Heart right ventricle (tissue), 16 donors: ENCODE results near the gene KLF7. TPM values are rescaled to one million over a fixed set of nuclear protein-coding genes. Genes with fewer than 3 reads are reported as not detected.

Source experiments
- ATAC-seq, 8 donors: fragments of 200-7000 bp; cut with Tn5 transposase; one replicate each; pipeline ENCODE4 v1.9.1; 2020; ENCODE audit warnings: mild to moderate bottlenecking in 8 of 8, moderate library complexity in 8 of 8, moderate number of reproducible peaks in 1 of 8
- DNase-seq, 2 donors: peaks; one replicate each; pipeline ENCODE4 v3.0.0-alpha.2; 2020
- H3K27ac ChIP-seq, 10 donors: fragments of 200-600 bp; sonication (generic) in 2 of 10; one replicate each; pipeline versions ENCODE4 v1.5.0 to v1.8.0; 2020 to 2022; ENCODE audit warnings: mild to moderate bottlenecking in 3 of 10
- H3K27me3 ChIP-seq, 7 donors: fragments of 200-600 bp; one replicate each; pipeline ENCODE4 v1.8.0; 2021 to 2022; ENCODE audit warnings: mild to moderate bottlenecking in 2 of 7
- H3K36me3 ChIP-seq, 9 donors: fragments of 200-600 bp; sonication (generic) in 1 of 9; one replicate each; pipeline versions ENCODE4 v1.5.0 to v1.8.0; 2020 to 2022; ENCODE audit warnings: mild to moderate bottlenecking in 2 of 9
- H3K4me1 ChIP-seq, 9 donors: fragments of 200-600 bp; sonication (generic) in 1 of 9; one replicate each; pipeline versions ENCODE4 v1.5.0 to v1.8.0; 2020 to 2022; ENCODE audit warnings: mild to moderate bottlenecking in 4 of 9
- H3K4me3 ChIP-seq, 10 donors: fragments of 200-600 bp; sonication (generic) in 2 of 10; one replicate each; pipeline versions ENCODE4 v1.5.0 to v1.8.0; 2020 to 2022; ENCODE audit warnings: mild to moderate bottlenecking in 7 of 10, moderate library complexity in 2 of 10
- H3K9me3 ChIP-seq, 11 donors: fragments of 200-600 bp in 10 of 11; sonication (generic) in 2 of 11; one replicate each; pipeline versions ENCODE4 v1.5.0 to v1.8.0; 2013 to 2022; ENCODE audit warnings: mild to moderate bottlenecking in 2 of 11, control low read depth in 1 of 11, moderate library complexity in 1 of 11
- WGBS, 2 donors: extraction: QIAGEN DNeasy Blood & Tissue Kit; methylation state at CpG; one replicate each; pipeline ENCODE4 v1.1.7; 2013; ENCODE audit warnings: inconsistent platforms in 1 of 2; 5-methylcytosine and 5-hydroxymethylcytosine counted together
- intact Hi-C, 10 donors: fragments of 100-400 bp; cut with DNase I; formaldehyde crosslinking; loops; one replicate each; pipeline versions ENCODE4 v1.11.1 to v1.14.2; 2022
- polyA plus RNA-seq, 2 donors: library from polyadenylated mRNA; stranded (reverse); fragments of 200-250 nt; gene quantifications; one replicate each; pipeline ENCODE4 v1.2.3, GENCODE V29; 2013
- total RNA-seq, 10 donors: library from RNA; stranded (reverse); fragmentation: NEBNext Ultra II Directional in 3 of 10; extraction: Animal tissue kit (Norgen Biotek cat#: 25700) in 3 of 10; gene quantifications; one replicate each; pipeline versions ENCODE4 v1.2.1 to v1.2.4, GENCODE V29; 2021 to 2023
- TF ChIP-seq, protein P1 (sequence below), 9 donors: fragments of 200-600 bp; sonication (generic) in 2 of 9; IDR thresholded peaks; one replicate each; pipeline versions ENCODE4 v1.5.0 to v1.8.0; 2021 to 2022; ENCODE audit warnings: antibody characterized with exemption in 9 of 9, mild to moderate bottlenecking in 5 of 9, moderate library complexity in 1 of 9
- donor health status: Arrhythmogenic right ventricular cardiomyopathy.
- donor health status: ischemic (EF 13 %, LVEDD 7.1; RV severe dilation, severe dysfunction).
- donor health status: healthy with polysubstance abuse.
- donor health status: DM: no; HTN: yes; CAD: no.
- donor health status: DM: no; HTN: no; CAD: no.
- donor health status: ischemic (EF 25% LVEDD 6.9; RV normal size, moderate dysfunction).
- donor health status: ischemic (EF 25% LVEDD 5.7; RV mildly dilated, moderate dysfunction).
- donor health status: healthy.
- donor health status: DM: yes; HTN: yes; CAD: no.
- donor health status: Ischemic cardiomyopathy.
- donor health status: ischemic (EF 35%, LVEDD 5.7; RV mildly dilated, moderate dysfunction).
- donor health status: nonischemic (EF 11% LVEDD 7.7; RV severe dilation, severe dysfunction).
- donor health status: DM: yes; HTN: yes; CAD: no.
- donor health status: PGD.
- donor health status: ischemic (EF 29% LVEDD 5.4; RV normal size, mild dysfunction).
- donor health status: nonischemic (EF 23%, LVEDD 6.1; RV moderate dilation, normal function).

The KLF7 gene
- total and polyA plus RNA-seq, 12 donors: 5.0 to 51.8 (median 27.9) TPM

DNA sequence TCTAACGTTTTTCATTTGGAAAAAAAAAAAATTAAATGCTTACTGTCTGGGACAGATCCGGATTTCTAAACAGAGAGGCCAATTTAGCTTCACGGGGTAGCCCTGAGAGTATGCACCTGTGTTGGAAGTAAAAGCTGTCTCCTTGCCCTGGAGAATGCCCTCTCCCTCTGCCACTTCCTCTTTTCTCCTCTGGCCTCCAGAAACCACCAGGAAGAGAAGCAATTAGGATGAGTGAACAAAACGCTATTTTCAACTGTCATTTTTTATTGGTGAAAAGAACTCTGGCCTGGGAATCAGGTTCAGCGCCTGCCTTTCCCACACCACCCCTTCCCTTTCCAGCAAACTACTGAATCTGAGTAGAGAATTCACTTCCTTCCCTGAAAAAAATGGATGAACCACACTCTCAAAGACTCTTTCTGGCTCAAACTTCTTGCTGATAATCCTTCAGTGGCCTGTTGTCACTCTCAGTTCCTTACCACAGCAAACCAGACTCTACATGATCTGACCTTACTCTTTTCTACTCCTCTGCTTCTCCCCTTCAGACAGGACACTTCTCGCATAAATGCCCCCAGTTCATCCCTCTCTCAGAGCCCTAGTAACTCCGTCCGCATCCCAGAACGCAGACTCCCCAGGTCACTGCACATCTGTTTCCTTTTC lies 29.8 kb downstream of the KLF7 start:
- H3K27me3 ChIP-seq: no peaks in the 10 kb centered on the region
- ATAC-seq (no peak), DNase-seq (no peak)
- H3K9me3 ChIP-seq: no peaks in the 10 kb centered on the region
- TF ChIP-seq, protein P1, sequence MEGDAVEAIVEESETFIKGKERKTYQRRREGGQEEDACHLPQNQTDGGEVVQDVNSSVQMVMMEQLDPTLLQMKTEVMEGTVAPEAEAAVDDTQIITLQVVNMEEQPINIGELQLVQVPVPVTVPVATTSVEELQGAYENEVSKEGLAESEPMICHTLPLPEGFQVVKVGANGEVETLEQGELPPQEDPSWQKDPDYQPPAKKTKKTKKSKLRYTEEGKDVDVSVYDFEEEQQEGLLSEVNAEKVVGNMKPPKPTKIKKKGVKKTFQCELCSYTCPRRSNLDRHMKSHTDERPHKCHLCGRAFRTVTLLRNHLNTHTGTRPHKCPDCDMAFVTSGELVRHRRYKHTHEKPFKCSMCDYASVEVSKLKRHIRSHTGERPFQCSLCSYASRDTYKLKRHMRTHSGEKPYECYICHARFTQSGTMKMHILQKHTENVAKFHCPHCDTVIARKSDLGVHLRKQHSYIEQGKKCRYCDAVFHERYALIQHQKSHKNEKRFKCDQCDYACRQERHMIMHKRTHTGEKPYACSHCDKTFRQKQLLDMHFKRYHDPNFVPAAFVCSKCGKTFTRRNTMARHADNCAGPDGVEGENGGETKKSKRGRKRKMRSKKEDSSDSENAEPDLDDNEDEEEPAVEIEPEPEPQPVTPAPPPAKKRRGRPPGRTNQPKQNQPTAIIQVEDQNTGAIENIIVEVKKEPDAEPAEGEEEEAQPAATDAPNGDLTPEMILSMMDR (IDR thresholded peaks at IDR 0.05): no peak
- intact Hi-C loops: loop anchor here in 2 of 10 donors (2.0 to 10.0 kb wide), 3 partner anchors 27 to 151 kb away; partner anchors contain the start of gene KLF7 (in 1 of the 2)
- H3K4me3 ChIP-seq: no peak overlapping the region
- 53 to 62% methylated on average over 9 of the region's 9 CpGs for WGBS, 2 donors
- H3K27ac ChIP-seq: peak overlapping the region; percentile 14 to 94 (median 87)
- H3K4me1 ChIP-seq: peaks cover 43 to 100% (median 97%) of the 10 kb centered on the region in 9 donors
- H3K36me3 ChIP-seq: peaks cover 0 to 6% (median 0%) of the 10 kb centered on the region in 9 donors

DNA sequence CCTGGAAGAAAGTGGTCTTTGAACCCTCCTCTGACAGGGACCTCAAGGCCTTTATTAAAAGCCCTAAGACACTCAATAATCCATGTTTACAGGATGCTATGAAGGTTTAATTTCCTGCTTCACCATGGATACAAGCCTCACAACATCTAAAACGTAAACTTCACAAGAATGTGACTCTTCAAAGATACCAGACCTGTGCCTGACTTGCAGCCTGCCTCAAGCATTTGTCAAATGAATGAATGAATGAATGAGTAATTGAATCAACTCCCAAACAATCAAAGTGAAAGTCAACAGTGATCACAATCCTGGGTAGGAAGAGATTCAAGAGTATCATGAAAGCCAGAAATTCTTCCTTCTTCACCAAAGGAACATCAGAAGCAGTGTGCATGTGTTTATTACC lies 30.4 kb downstream of the KLF7 start:
- H3K9me3 ChIP-seq: no peaks in the 10 kb centered on the region
- WGBS, 2 donors: 14 to 21% methylated on average over 1 of the region's 1 CpG
- TF ChIP-seq, protein P1 (IDR thresholded peaks at IDR 0.05): no peak
- H3K36me3 ChIP-seq: peaks cover 0 to 6% (median 0%) of the 10 kb centered on the region in 9 donors
- H3K27me3 ChIP-seq: no peaks in the 10 kb centered on the region
- ATAC-seq: no peak
- no peak overlapping the region for H3K4me3 ChIP-seq
- peak overlapping the region; percentile 75 to 94 (median 87) for H3K27ac ChIP-seq
- intact Hi-C loops: loop anchor here in 2 of 10 donors (2.0 to 10.0 kb wide), 3 partner anchors 27 to 151 kb away; partner anchors contain the start of gene KLF7 (in 1 of the 2)
- no peak for DNase-seq
- H3K4me1 ChIP-seq: peaks cover 40 to 100% (median 97%) of the 10 kb centered on the region in 9 donors

DNA sequence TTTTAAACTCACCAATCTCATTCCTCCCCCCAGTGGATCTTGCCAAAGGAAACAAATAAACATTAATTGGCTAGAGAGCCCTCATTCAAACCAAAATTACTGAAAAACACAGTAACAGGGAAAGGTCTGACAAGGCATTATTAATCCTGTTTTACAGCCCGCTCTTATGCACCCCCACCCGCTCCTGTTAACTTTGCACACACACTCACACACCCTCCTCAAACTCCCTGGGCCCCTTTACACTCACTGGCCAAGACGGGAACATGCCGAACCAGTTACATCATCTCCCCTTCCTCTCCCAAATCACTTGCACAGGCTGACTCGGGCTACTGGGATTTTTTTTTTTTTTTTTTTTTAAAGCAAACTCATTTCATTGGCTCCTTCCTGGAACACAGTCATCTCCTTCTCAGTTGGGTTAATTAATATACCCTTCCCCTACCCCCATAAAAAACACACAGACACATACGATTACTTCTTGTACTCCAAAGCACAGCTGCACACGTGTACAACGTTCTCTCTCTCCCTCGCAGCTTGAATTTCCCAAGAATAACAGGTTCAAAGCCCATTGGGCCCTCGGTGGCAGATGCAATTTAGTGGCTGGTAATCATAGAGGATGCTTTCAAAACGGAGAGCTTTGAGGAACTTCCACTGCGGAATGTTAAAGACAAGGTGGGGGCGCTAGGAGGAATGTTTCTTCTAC lies 31.8 kb downstream of the KLF7 start:
- H3K4me3 ChIP-seq: peak overlapping the region in 4 of 10 donors; percentile 5 to 32 (median 18)
- ATAC-seq: peak; percentile 93 to 98 (median 96)
- H3K27ac ChIP-seq: peak overlapping the region; percentile 76 to 94 (median 87)
- intact Hi-C loops: loop anchor here in 6 of 10 donors (1.0 to 10.0 kb wide), 6 partner anchors 29 to 149 kb away; partner anchors contain the start of gene KLF7 (in 2 of the 6)
- WGBS, 2 donors: 19 to 23% methylated on average over 13 of the region's 13 CpGs
- peak; percentile 56 to 88 for DNase-seq
- TF ChIP-seq, protein P1 (IDR thresholded peaks at IDR 0.05): no peak
- peaks cover 0 to 3% (median 0%) of the 10 kb centered on the region in 11 donors for H3K9me3 ChIP-seq
- peaks cover 40 to 100% (median 96%) of the 10 kb centered on the region in 9 donors for H3K4me1 ChIP-seq
- peaks cover 0 to 5% (median 0%) of the 10 kb centered on the region in 9 donors for H3K36me3 ChIP-seq
- no peaks in the 10 kb centered on the region for H3K27me3 ChIP-seq

DNA sequence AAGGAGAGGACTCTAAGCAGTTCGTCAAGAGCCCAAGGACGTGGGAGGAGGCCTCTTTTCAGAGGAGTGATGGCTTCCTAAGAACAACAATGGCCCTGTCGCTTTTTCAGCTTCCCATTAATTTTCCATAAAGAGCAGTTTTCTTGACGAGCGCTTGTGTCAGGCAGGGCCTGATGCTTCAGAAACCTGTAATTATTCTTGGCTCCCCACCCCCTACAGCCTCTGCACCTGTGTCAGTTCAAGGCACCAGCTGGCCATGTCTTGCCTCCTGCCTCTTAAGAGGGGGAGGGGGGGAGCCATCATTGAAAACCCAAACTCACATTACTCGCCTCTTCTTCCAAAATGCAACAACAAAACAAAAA lies 32.3 kb downstream of the KLF7 start:
- Histone ChIP-seq H3K36me3 (no peaks in the 10 kb centered on the region), H3K4me3 (peak overlapping the region in 3 of 10 donors; percentile 11 to 32 (median 24)), H3K4me1 (peaks cover 40 to 100% (median 95%) of the 10 kb centered on the region in 9 donors), H3K27me3 (no peaks in the 10 kb centered on the region), H3K9me3 (peaks cover 0 to 8% (median 0%) of the 10 kb centered on the region in 11 donors), H3K27ac (peak overlapping the region; percentile 72 to 94 (median 87))
- intact Hi-C loops: loop anchor here in 6 of 10 donors (2.0 to 10.0 kb wide), 5 partner anchors 29 to 149 kb away; partner anchors contain the start of gene KLF7 (in 1 of the 6)
- ATAC-seq (peak in 7 of 8 donors; percentile 20 to 51 (median 38)), DNase-seq (peak in 1 of 2 donors; percentile 53)
- TF ChIP-seq, protein P1 (IDR thresholded peaks at IDR 0.05): no peak
- WGBS, 2 donors: 53 to 58% methylated on average over 6 of the region's 6 CpGs
